22Rv1 (cell line): Measurements from ENCODE around the gene TYW1.
"Not testable (repeated sequence)": the region's sequence is repeated elsewhere in the genome, so short reads cannot be mapped to it uniquely, and the experiment has no call there.

Source experiments
- H3K27ac ChIP-seq: fragments of 450-650 bp; 2 replicates; pipeline ENCODE4 v1.5.1; 2017
- CTCF ChIP-seq: fragments of 450-650 bp; IDR thresholded peaks from 2 replicates; pipeline ENCODE4 v1.5.1; 2017; ENCODE audit warnings: mild to moderate bottlenecking
- ZFX ChIP-seq: fragments of 450-650 bp; IDR thresholded peaks from 2 replicates; pipeline ENCODE4 v1.6.1; 2017; ENCODE audit warnings: antibody characterized with exemption, borderline replicate concordance

The TYW1 gene

GRCh38 chr7:66957595-66958290, 38.9 kb upstream of the TYW1 start:
- H3K27ac ChIP-seq: no peak overlapping the region
- TF ChIP-seq ZFX (no peak), CTCF (no peak)

GRCh38 chr7:66958538-66959350, 37.9 kb upstream of the TYW1 start:
- no peak for TF ChIP-seq CTCF
- TF ChIP-seq ZFX: no peak

GRCh38 chr7:66960192-66960591, 36.4 kb upstream of the TYW1 start:
- no peak for TF ChIP-seq ZFX
- TF ChIP-seq CTCF: no peak

More at GRCh38 chr7:66958538-66959350, 37.9 kb upstream of the TYW1 start:
- no peak overlapping the region for H3K27ac ChIP-seq

GRCh38 chr7:66961096-66961495, 35.5 kb upstream of the TYW1 start:
- H3K27ac ChIP-seq: no peak overlapping the region
- no peak for TF ChIP-seq ZFX
- no peak for TF ChIP-seq CTCF

More at GRCh38 chr7:66960192-66960591, 36.4 kb upstream of the TYW1 start:
- no peak overlapping the region for H3K27ac ChIP-seq

- no peak overlapping the region for H3K27ac ChIP-seq
- TF ChIP-seq ZFX (no peak), CTCF (no peak)
Measured at GRCh38 chr7:66964411-66964810, 32.2 kb upstream of the TYW1 start.

GRCh38 chr7:66967029-66967428, 29.6 kb upstream of the TYW1 start:
- TF ChIP-seq CTCF (no peak), ZFX (no peak)
- H3K27ac ChIP-seq: no peak overlapping the region

- not testable (repeated sequence) for H3K27ac ChIP-seq
Measured at GRCh38 chr7:66969001-66969400, 27.6 kb upstream of the TYW1 start.

- H3K27ac ChIP-seq: no peak overlapping the region
- TF ChIP-seq CTCF (no peak), ZFX (no peak)
Measured at GRCh38 chr7:66970310-66970709, 26.3 kb upstream of the TYW1 start.
